NCI-H1436 treated with DMSO at 0.1 percent for 48 hours (cell line): ENCODE measurements around the gene TMEM204.
"Not testable (repeated sequence)": the region's sequence is repeated elsewhere in the genome, so short reads cannot be mapped to it uniquely, and the experiment has no call there.

Source experiments
- DNase-seq: peaks from one replicate; lab custom pipeline; 2025; lab: John Stamatoyannopoulos, UW

TMEM204 gene

DNA sequence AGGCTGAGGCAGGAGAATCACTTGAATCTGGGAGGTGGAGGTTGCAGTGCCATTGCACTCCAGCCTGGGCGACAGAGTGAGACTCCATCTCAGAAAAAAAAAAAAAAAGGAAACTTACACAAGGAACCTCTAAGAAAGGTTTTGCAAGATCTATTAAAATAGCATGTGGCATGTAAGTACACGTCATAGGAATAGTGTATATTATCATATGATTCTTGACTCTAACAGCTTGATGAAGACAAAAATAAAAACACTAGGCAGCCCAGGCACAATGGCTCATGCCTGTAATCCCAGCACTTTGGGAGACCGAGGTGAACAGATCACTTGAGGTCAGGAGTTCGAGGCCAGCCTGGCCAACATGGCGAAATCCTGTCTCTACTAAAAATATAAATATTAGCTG, 62.0 kb downstream of the TMEM204 start:
- DNase-seq, result not testable (repeated sequence)

DNA sequence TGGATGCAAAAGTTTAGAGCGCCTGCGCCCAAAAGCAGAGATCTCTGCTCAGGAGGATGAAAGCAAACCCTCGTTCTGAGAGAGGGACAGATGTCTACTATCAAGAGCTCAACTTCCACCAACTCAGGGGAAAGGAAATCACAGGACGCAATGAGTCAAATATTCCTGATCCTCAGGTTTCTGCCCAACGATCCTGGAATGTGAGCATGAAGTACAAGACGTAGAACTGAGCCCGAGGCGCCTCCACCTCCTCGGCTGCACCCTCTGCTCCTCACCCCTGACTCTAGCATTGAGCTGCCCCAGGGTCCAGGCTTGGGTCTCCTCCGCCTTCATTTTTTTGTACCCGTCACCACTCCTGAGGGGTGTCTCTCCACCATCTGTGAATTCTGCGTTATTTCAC, 63.0 kb downstream of the TMEM204 start:
- no peak for DNase-seq

DNA sequence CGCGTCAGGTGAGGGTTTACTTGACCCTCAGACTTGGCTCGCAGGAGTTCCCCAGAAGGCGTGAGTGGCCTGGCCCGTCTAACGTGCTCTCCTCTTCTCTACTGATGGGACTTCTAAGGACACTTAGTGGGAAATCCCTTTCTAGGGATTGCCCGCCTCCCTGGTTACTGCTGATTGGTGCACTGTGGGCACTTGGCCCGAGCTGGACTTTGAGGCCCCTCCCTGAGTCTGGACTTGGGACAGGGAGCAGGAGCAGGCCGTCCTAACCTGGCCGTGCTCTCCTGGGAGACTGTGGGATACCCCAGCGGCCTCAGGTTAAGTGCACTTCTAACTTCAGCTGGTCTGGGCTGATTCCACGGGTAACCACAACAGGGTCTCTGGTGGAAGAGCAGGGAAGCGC, 63.7 kb downstream of the TMEM204 start:
- DNase-seq, result no peak

DNA sequence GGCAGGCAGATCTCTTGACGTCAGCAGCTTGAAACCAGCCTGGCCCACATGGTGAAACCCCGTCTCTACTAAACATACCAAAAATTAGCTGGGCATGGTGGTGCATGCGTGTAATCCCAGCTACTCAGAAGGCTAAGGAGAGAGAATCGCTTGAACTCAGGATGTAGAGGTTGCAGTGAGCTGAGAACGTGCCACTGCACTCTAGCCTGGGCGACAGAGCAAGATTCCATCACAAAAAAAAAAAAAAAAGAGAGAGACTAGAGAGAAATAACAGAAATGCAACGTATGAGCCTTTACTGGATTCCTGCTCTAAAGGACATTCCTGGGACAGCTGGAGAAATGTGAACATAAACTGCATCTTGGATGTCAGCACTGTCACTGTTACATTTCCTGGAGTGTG, 67.6 kb downstream of the TMEM204 start:
- DNase-seq, result no peak

DNA sequence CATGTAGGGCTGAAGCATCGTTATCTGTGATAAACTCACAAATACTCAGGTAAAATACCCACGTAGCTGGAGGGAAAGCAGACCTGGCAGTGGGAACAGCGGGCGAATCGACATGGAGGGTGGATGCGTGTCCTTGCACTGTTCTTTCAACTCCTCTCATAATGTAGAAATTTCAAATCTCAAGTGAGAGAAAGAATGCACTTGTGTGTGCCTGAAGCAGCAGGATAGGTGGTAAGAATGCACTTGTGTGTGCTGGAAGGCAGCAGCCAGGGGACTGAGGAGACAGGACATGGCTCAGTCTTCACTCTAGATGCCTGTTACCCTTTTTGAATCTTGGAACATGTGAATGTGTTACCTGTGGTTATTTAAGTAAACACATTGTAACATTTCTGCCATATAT, 68.0 kb downstream of the TMEM204 start:
- DNase-seq, result no peak

DNA sequence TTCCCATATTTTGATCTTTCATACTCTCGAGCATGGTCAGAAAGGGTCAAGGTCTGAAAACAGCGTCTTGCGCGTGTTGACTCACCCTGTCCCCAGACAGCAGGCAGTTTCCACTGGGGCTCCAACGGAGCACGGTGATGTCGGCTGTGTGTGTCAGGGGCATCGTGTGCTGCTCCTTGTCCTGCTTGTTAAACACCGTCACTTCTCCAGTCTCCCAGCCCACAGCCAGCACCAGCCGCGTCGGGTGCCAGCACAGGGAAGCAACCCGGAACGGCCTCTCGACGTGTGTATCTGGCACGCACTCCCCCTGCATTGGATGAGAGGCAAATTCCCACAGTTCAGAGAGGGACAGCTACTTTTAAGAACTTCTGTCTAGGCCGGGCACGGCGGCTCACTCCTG, 68.8 kb downstream of the TMEM204 start:
- DNase-seq, result no peak
